ENCODE results near the gene GINM1. TPM values are rescaled to one million over a fixed set of nuclear protein-coding genes. Genes with fewer than 3 reads are reported as not detected.
A peak's percentile ranks its signal among the peaks of the same experiment; 100 is the strongest.

GINM1 gene
- total RNA-seq, 1 donor from 2014 or later: 18.0 TPM

- H3K27me3 Mint-ChIP-seq: peaks cover 17% of the 10 kb centered on the region
- intact Hi-C loops (cut with micrococcal nuclease): no loop called here
- H3K27ac Mint-ChIP-seq: no peak overlapping the region
- H3K4me1 Mint-ChIP-seq: peaks cover 11% of the 10 kb centered on the region
- no peaks in the 10 kb centered on the region for H3K36me3 Mint-ChIP-seq (ENCODE audit: low read depth)
- DNase-seq: no peak
- H3K9me3 Mint-ChIP-seq: no peaks in the 10 kb centered on the region
- no peak overlapping the region for H3K4me3 Mint-ChIP-seq
These were observed 2.2 kb upstream of the GINM1 start for GRCh38 chr6:149563928-149564325.

- H3K27ac Mint-ChIP-seq: peak overlapping the region; percentile 80
- H3K4me1 Mint-ChIP-seq: peaks cover 11% of the 10 kb centered on the region
- H3K4me3 Mint-ChIP-seq: peak overlapping the region; percentile 94
- no peaks in the 10 kb centered on the region for H3K9me3 Mint-ChIP-seq
- peak; percentile 85 for DNase-seq
- H3K27me3 Mint-ChIP-seq: peaks cover 3% of the 10 kb centered on the region
- no peaks in the 10 kb centered on the region for H3K36me3 Mint-ChIP-seq (ENCODE audit: low read depth)
- intact Hi-C loops (cut with micrococcal nuclease): loop anchor here (1.0 to 5.0 kb wide), 7 partner anchors 20 to 809 kb away; partner anchors contain the start of genes KATNA1, LRP11, PPIL4 and RAET1G
These were observed 427 bp downstream of the GINM1 start for GRCh38 chr6:149566410-149567193.

- no peak for DNase-seq
- intact Hi-C loops (cut with micrococcal nuclease): loop anchor here (2.0 to 5.0 kb wide), 5 partner anchors 82 to 810 kb away; partner anchors contain the start of genes KATNA1, LRP11, RAET1G and ZC3H12D
- peak overlapping the region; percentile 94 for H3K4me3 Mint-ChIP-seq
- peaks cover 11% of the 10 kb centered on the region for H3K4me1 Mint-ChIP-seq
- peaks cover 3% of the 10 kb centered on the region for H3K27me3 Mint-ChIP-seq
- H3K27ac Mint-ChIP-seq: peak overlapping the region; percentile 80
- H3K36me3 Mint-ChIP-seq (ENCODE audit: low read depth): no peaks in the 10 kb centered on the region
- no peaks in the 10 kb centered on the region for H3K9me3 Mint-ChIP-seq
These were observed 1.0 kb downstream of the GINM1 start for GRCh38 chr6:149567194-149567586.

- Mint-ChIP-seq H3K27ac (no peak overlapping the region), H3K4me1 (peaks cover 11% of the 10 kb centered on the region), H3K9me3 (no peaks in the 10 kb centered on the region), H3K4me3 (peak overlapping the region; percentile 35), H3K36me3 (ENCODE audit: low read depth) (no peaks in the 10 kb centered on the region), H3K27me3 (peaks cover 3% of the 10 kb centered on the region)
- intact Hi-C loops (cut with micrococcal nuclease): loop anchor here (2.0 to 5.0 kb wide), 5 partner anchors 81 to 811 kb away; partner anchors contain the start of genes KATNA1, LRP11, RAET1G and ZC3H12D
- DNase-seq: no peak
These were observed 1.9 kb downstream of the GINM1 start for GRCh38 chr6:149567945-149568585.

GRCh38 chr6:149580880-149581279 lies 14.7 kb downstream of the GINM1 start:
- peaks cover 25% of the 10 kb centered on the region for H3K36me3 Mint-ChIP-seq (ENCODE audit: low read depth)

GRCh38 chr6:149581349-149581748 lies 15.2 kb downstream of the GINM1 start:
- no peak for DNase-seq
- no peak overlapping the region for H3K27ac Mint-ChIP-seq
- H3K36me3 Mint-ChIP-seq (ENCODE audit: low read depth): peaks cover 30% of the 10 kb centered on the region
- H3K27me3 Mint-ChIP-seq: no peaks in the 10 kb centered on the region
- no peaks in the 10 kb centered on the region for H3K9me3 Mint-ChIP-seq
- intact Hi-C loops (cut with micrococcal nuclease): no loop called here
- H3K4me1 Mint-ChIP-seq: no peaks in the 10 kb centered on the region
- H3K4me3 Mint-ChIP-seq: no peak overlapping the region

More at GRCh38 chr6:149580880-149581279, 14.7 kb downstream of the GINM1 start:
- Mint-ChIP-seq H3K4me3 (no peak overlapping the region), H3K27me3 (no peaks in the 10 kb centered on the region), H3K4me1 (no peaks in the 10 kb centered on the region), H3K27ac (peak overlapping the region; percentile 29), H3K9me3 (no peaks in the 10 kb centered on the region)
- DNase-seq: no peak
- intact Hi-C loops (cut with micrococcal nuclease): no loop called here

GRCh38 chr6:149586149-149586548 lies 20.0 kb downstream of the GINM1 start:
- H3K27ac Mint-ChIP-seq: no peak overlapping the region

GRCh38 chr6:149592983-149593382 lies 26.8 kb downstream of the GINM1 start:
- no peak overlapping the region for H3K27ac Mint-ChIP-seq
- intact Hi-C loops (cut with micrococcal nuclease): no loop called here
- no peak for DNase-seq
- H3K9me3 Mint-ChIP-seq: no peaks in the 10 kb centered on the region
- H3K36me3 Mint-ChIP-seq (ENCODE audit: low read depth): peaks cover 40% of the 10 kb centered on the region
- no peak overlapping the region for H3K4me3 Mint-ChIP-seq
- no peaks in the 10 kb centered on the region for H3K27me3 Mint-ChIP-seq
- no peaks in the 10 kb centered on the region for H3K4me1 Mint-ChIP-seq

More at GRCh38 chr6:149586149-149586548, 20.0 kb downstream of the GINM1 start:
- Mint-ChIP-seq H3K9me3 (no peaks in the 10 kb centered on the region), H3K4me3 (no peak overlapping the region), H3K4me1 (no peaks in the 10 kb centered on the region), H3K27me3 (no peaks in the 10 kb centered on the region), H3K36me3 (ENCODE audit: low read depth) (peaks cover 32% of the 10 kb centered on the region)
- no peak for DNase-seq
- intact Hi-C loops (cut with micrococcal nuclease): no loop called here

GRCh38 chr6:149593408-149593807 lies 27.2 kb downstream of the GINM1 start:
- no peak for DNase-seq
- intact Hi-C loops (cut with micrococcal nuclease): no loop called here
- Mint-ChIP-seq H3K36me3 (ENCODE audit: low read depth) (peaks cover 40% of the 10 kb centered on the region), H3K9me3 (no peaks in the 10 kb centered on the region), H3K4me1 (no peaks in the 10 kb centered on the region), H3K4me3 (no peak overlapping the region), H3K27ac (no peak overlapping the region), H3K27me3 (no peaks in the 10 kb centered on the region)

GRCh38 chr6:149600508-149600907 lies 34.3 kb downstream of the GINM1 start:
- Mint-ChIP-seq H3K36me3 (ENCODE audit: low read depth) (peaks cover 46% of the 10 kb centered on the region), H3K27me3 (no peaks in the 10 kb centered on the region), H3K4me1 (no peaks in the 10 kb centered on the region), H3K9me3 (no peaks in the 10 kb centered on the region), H3K4me3 (no peak overlapping the region), H3K27ac (no peak overlapping the region)
- intact Hi-C loops (cut with micrococcal nuclease): no loop called here
- DNase-seq: no peak

- Mint-ChIP-seq H3K9me3 (no peaks in the 10 kb centered on the region), H3K4me3 (peak overlapping the region; percentile 67), H3K27me3 (no peaks in the 10 kb centered on the region), H3K4me1 (peaks cover 15% of the 10 kb centered on the region), H3K27ac (peak overlapping the region; percentile 78), H3K36me3 (ENCODE audit: low read depth) (peaks cover 30% of the 10 kb centered on the region)
- no peak for DNase-seq
- intact Hi-C loops (cut with micrococcal nuclease): no loop called here
These were observed 42.3 kb downstream of the GINM1 start for GRCh38 chr6:149608381-149608982.

- Mint-ChIP-seq H3K27me3 (no peaks in the 10 kb centered on the region), H3K4me1 (peaks cover 7% of the 10 kb centered on the region), H3K9me3 (no peaks in the 10 kb centered on the region), H3K4me3 (no peak overlapping the region), H3K36me3 (ENCODE audit: low read depth) (peaks cover 44% of the 10 kb centered on the region), H3K27ac (no peak overlapping the region)
- intact Hi-C loops (cut with micrococcal nuclease): no loop called here
- DNase-seq: no peak
These were observed 48.2 kb downstream of the GINM1 start for GRCh38 chr6:149614337-149614736.

GRCh38 chr6:149615805-149616204 lies 49.6 kb downstream of the GINM1 start:
- no peak overlapping the region for H3K4me3 Mint-ChIP-seq
- H3K4me1 Mint-ChIP-seq: peaks cover 4% of the 10 kb centered on the region
- H3K27ac Mint-ChIP-seq: no peak overlapping the region
- no peak for DNase-seq
- H3K27me3 Mint-ChIP-seq: no peaks in the 10 kb centered on the region
- H3K9me3 Mint-ChIP-seq: no peaks in the 10 kb centered on the region
- H3K36me3 Mint-ChIP-seq (ENCODE audit: low read depth): peaks cover 40% of the 10 kb centered on the region
- intact Hi-C loops (cut with micrococcal nuclease): no loop called here

GRCh38 chr6:149627672-149628071 lies 61.5 kb downstream of the GINM1 start:
- no peak overlapping the region for H3K4me3 Mint-ChIP-seq
- intact Hi-C loops (cut with micrococcal nuclease): no loop called here
- no peak for DNase-seq
- H3K9me3 Mint-ChIP-seq: no peaks in the 10 kb centered on the region
- peaks cover 36% of the 10 kb centered on the region for H3K36me3 Mint-ChIP-seq (ENCODE audit: low read depth)
- no peak overlapping the region for H3K27ac Mint-ChIP-seq
- H3K27me3 Mint-ChIP-seq: no peaks in the 10 kb centered on the region
- H3K4me1 Mint-ChIP-seq: peaks cover 7% of the 10 kb centered on the region
